ENCODE measurements around the gene PANK4.

The PANK4 gene

GRCh38 chr1:2544093-2544874 lies 17.9 kb upstream of the PANK4 start:
- H3K36me3 ChIP-seq: no peaks in the 10 kb centered on the region
- TF ChIP-seq CTCF (IDR thresholded peaks at IDR 0.05): no peak
- no peak for DNase-seq
- H3K27ac ChIP-seq: no peak overlapping the region
- H3K9me3 ChIP-seq: no peaks in the 10 kb centered on the region
- intact Hi-C loops (cut with DNase I; ENCODE audit: low total_unique reads): no loop called here
- H3K4me3 ChIP-seq: no peak overlapping the region
- H3K4me1 ChIP-seq: peaks cover 0 to 68% (median 41%) of the 10 kb centered on the region in 4 donors
- peaks cover 0 to 73% of the 10 kb centered on the region in 2 donors for H3K27me3 ChIP-seq

GRCh38 chr1:2543543-2544092 lies 17.2 kb upstream of the PANK4 start:
- Histone ChIP-seq H3K27ac (no peak overlapping the region), H3K4me1 (peaks cover 0 to 61% (median 35%) of the 10 kb centered on the region in 4 donors), H3K9me3 (no peaks in the 10 kb centered on the region), H3K27me3 (peaks cover 0 to 78% of the 10 kb centered on the region in 2 donors), H3K4me3 (no peak overlapping the region), H3K36me3 (no peaks in the 10 kb centered on the region)
- intact Hi-C loops (cut with DNase I; ENCODE audit: low total_unique reads): no loop called here
- DNase-seq: no peak
- no peak for TF ChIP-seq CTCF (IDR thresholded peaks at IDR 0.05)

GRCh38 chr1:2542246-2542915 lies 16.0 kb upstream of the PANK4 start:
- Histone ChIP-seq H3K27me3 (peaks cover 0 to 82% of the 10 kb centered on the region in 2 donors), H3K4me3 (no peak overlapping the region), H3K36me3 (no peaks in the 10 kb centered on the region), H3K27ac (no peak overlapping the region), H3K9me3 (no peaks in the 10 kb centered on the region), H3K4me1 (peaks cover 0 to 51% (median 25%) of the 10 kb centered on the region in 4 donors)
- no peak for TF ChIP-seq CTCF (IDR thresholded peaks at IDR 0.05)
- DNase-seq: no peak
- intact Hi-C loops (cut with DNase I; ENCODE audit: low total_unique reads): no loop called here

- Histone ChIP-seq H3K4me1 (peaks cover 0 to 44% (median 18%) of the 10 kb centered on the region in 4 donors), H3K4me3 (no peak overlapping the region), H3K36me3 (no peaks in the 10 kb centered on the region), H3K27ac (no peak overlapping the region), H3K9me3 (no peaks in the 10 kb centered on the region), H3K27me3 (peaks cover 0 to 75% of the 10 kb centered on the region in 2 donors)
- no peak for DNase-seq
- intact Hi-C loops (cut with DNase I; ENCODE audit: low total_unique reads): no loop called here
- no peak for TF ChIP-seq CTCF (IDR thresholded peaks at IDR 0.05)
Measured at GRCh38 chr1:2541619-2542245, 15.3 kb upstream of the PANK4 start.

GRCh38 chr1:2540816-2541492 lies 14.6 kb upstream of the PANK4 start:
- intact Hi-C loops (cut with DNase I; ENCODE audit: low total_unique reads): no loop called here
- Histone ChIP-seq H3K4me1 (peaks cover 0 to 36% (median 10%) of the 10 kb centered on the region in 4 donors), H3K27ac (no peak overlapping the region), H3K36me3 (no peaks in the 10 kb centered on the region), H3K27me3 (peaks cover 0 to 69% of the 10 kb centered on the region in 2 donors), H3K9me3 (no peaks in the 10 kb centered on the region), H3K4me3 (no peak overlapping the region)
- DNase-seq: no peak
- no peak for TF ChIP-seq CTCF (IDR thresholded peaks at IDR 0.05)
